Measurements from ENCODE around the gene ZNRF1.
"Not testable (repeated sequence)": the region's sequence is repeated elsewhere in the genome, so short reads cannot be mapped to it uniquely, and the experiment has no call there.

ZNRF1 gene

GRCh38 chr16:75120253-75120652 lies 121.4 kb downstream of the ZNRF1 start:
- Histone ChIP-seq H3K27ac (no peak overlapping the region), H3K4me3 (no peak overlapping the region)

DNA sequence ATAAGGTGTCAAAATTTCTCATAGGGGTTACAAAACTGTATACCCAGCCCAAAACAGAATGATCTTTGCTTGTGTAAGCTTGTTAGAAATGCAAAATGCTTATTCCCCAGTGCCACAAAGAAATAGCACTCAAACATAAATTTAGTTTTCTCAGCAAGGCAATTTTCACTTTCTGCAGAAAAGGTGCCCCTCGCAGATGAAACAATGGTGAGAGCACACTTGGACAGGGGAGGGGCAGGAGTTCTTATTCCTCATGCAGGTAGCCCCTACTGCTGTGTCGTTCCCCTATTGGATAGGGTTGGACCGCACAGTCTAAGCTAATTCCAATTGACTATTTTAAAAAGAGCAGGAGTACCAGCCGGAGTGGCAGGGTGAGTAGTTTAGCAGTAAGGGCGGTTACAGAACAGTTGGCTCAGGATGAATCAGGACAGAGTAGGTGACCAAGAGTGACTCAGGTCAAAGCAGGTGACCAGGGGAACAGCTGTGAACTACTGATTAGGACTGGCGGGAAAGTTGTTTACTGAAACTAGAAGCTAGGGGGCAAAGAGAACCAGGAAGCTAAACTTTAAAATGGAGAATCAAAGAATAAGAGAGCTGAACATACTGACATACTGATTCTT lies 123.2 kb downstream of the ZNRF1 start:
- H3K27ac ChIP-seq: no peak overlapping the region
- no peak overlapping the region for H3K4me3 ChIP-seq

GRCh38 chr16:75122609-75123008 lies 123.8 kb downstream of the ZNRF1 start:
- Histone ChIP-seq H3K27ac (no peak overlapping the region), H3K4me3 (no peak overlapping the region)

GRCh38 chr16:75127713-75128415 lies 129.0 kb downstream of the ZNRF1 start:
- no peak overlapping the region for H3K27ac ChIP-seq
- H3K4me3 ChIP-seq: no peak overlapping the region

- not testable (repeated sequence) for H3K4me3 ChIP-seq, H3K27ac ChIP-seq
Observed at GRCh38 chr16:75129421-75130149, 130.8 kb downstream of the ZNRF1 start.

- Histone ChIP-seq H3K4me3 (no peak overlapping the region), H3K27ac (no peak overlapping the region)
Observed at GRCh38 chr16:75130150-75130771, 131.4 kb downstream of the ZNRF1 start.

- no peak overlapping the region for H3K27ac ChIP-seq
- no peak overlapping the region for H3K4me3 ChIP-seq
Observed at GRCh38 chr16:75131081-75131480, 132.3 kb downstream of the ZNRF1 start.

DNA sequence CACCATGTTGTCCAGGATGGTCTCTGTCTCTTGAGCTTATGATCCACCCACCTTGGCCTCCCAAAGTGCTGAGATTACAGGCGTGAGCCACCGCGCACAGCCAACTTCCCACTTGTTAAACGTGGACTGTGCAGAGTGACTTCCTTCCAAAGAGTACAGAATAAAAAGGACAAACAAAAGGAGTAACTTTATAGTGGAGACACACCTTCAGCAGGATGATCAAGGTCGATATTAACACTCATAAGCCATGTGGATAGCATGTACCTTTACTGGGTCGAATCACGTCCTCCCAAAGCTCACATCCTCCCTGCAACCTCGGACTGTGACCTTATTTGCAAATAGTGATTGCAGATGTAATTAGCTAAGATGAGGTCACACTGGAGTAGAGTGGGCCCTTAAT lies 139.4 kb downstream of the ZNRF1 start:
- H3K27ac ChIP-seq: no peak overlapping the region
- no peak overlapping the region for H3K4me3 ChIP-seq

- no peak overlapping the region for H3K27ac ChIP-seq
- H3K4me3 ChIP-seq: no peak overlapping the region
Observed at GRCh38 chr16:75138636-75139035, 139.8 kb downstream of the ZNRF1 start.

- Histone ChIP-seq H3K27ac (no peak overlapping the region), H3K4me3 (no peak overlapping the region)
Observed at GRCh38 chr16:75139498-75139897, 140.7 kb downstream of the ZNRF1 start.

GRCh38 chr16:75143941-75144340 lies 145.1 kb downstream of the ZNRF1 start:
- H3K27ac ChIP-seq: no peak overlapping the region
- H3K4me3 ChIP-seq: no peak overlapping the region

- H3K27ac ChIP-seq: peak overlapping the region in 6 of 21 experiments; percentile 93 to 99 (median 96)
- H3K4me3 ChIP-seq: peak overlapping the region in 6 of 7 experiments; percentile 80 to 100 (median 96)
Observed at GRCh38 chr16:75147968-75148310, 149.1 kb downstream of the ZNRF1 start.

DNA sequence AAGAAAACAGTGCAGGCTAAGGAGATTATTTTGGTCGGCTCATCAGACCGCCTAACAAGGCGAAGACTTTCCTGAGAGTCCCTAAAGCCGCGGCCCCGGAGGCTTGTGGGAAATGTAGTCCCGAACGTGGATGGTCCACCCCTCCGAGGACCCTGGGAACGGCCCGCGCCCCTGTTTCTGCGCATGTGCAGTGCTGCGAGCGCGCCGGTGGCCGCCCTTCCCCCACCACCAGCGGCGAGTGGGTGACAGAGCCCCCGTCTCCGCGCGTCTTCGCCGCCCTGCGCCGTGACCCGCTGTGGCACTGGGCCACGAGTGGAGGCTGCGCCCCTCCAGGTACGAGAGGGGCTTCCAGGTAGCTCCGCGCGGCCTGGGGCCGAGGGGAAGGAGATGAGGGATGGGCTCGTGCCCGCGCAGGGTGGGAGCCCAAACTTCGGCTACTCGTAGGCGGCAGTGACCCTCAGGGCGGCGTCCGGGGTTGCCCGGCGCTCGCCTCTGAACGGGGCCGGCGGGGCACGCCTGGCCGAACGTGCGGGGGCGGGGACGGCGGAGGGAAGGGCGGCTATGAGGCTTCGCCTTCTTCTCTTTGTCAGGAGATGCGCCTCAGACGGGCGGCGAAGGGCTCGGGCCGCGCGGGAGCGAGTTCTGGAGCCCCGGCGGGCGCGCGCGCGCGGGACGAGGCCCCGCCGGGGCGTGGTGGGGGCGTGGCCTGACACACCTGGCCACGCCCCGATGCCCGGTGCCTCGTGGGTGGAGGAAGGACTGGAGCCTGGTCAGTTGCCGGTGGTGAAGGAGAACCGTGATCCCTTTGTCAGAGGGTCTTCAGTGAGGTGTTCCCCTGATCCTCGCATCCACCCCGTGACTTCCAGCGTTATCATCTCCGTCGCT lies 149.7 kb downstream of the ZNRF1 start, which contains the start of gene ZFP1:
ZFP1 (plus strand) TSS at position 214 of the 885 bp plus-strand sequence. CDS start 4,428 bp downstream, outside the sequence.
- H3K4me3 ChIP-seq: peak within 1 kb of the TSS; percentile 80 to 100 (median 96)
- peak within 1 kb of the TSS; percentile 91 to 99 (median 96) for H3K27ac ChIP-seq

GRCh38 chr16:75151798-75152197 lies 153.0 kb downstream of the ZNRF1 start:
- H3K27ac ChIP-seq: no peak overlapping the region
- H3K4me3 ChIP-seq: no peak overlapping the region

DNA sequence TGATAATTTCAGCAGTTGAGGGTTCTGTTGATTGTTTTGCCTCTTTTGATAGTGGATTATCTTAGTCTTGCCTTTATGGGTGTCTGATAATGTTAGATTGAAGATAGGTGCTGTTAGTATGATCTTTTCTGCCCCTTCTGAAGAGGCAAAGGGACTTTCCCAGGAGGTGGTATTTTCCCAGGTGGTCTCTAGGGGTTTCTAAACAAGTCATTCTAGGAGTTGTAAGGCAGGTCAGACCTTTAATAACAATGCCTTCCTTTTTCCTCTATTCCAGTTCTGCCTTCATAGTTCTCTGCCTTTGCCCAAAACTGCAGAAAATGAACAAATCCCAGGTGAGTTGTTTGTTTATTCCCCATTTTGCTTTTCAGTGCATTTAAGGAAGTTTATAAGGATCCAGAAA lies 153.8 kb downstream of the ZNRF1 start:
- H3K4me3 ChIP-seq: no peak overlapping the region
- no peak overlapping the region for H3K27ac ChIP-seq

- no peak overlapping the region for H3K4me3 ChIP-seq
- H3K27ac ChIP-seq: no peak overlapping the region
Observed at GRCh38 chr16:75160386-75160785, 161.6 kb downstream of the ZNRF1 start.

Measured in skin epidermis (tissue), 12 donors.